GM12891 (cell line): Measurements from ENCODE around the gene PIGM.

Source experiments
- DNase-seq: peaks from one replicate; pipeline ENCODE4 v3.0.0; 2011; ENCODE audit warnings: low spot score; ENCODE audit not compliant: insufficient read length
- FAIRE-seq: peaks from 2 replicates; lab custom pipeline; 2011; peaks lifted over from hg19 to GRCh38; lab: Jason Lieb, UNC
- PAX5 ChIP-seq: IDR thresholded peaks from 2 replicates; pipeline ENCODE4 v1.6.1; 2011; ENCODE audit warnings: low read length, moderate library complexity, mild to moderate bottlenecking; ENCODE audit not compliant: insufficient read depth, severe bottlenecking
- POLR2A ChIP-seq: IDR thresholded peaks from 2 replicates; pipeline ENCODE4 v1.6.1; 2011; ENCODE audit warnings: low read depth, low read length, control low read depth
- POLR2AphosphoS5 ChIP-seq: IDR thresholded peaks from 2 replicates; pipeline ENCODE4 v1.6.1; 2011; ENCODE audit warnings: low read depth, low read length, control low read depth
- POU2F2 ChIP-seq: IDR thresholded peaks from 2 replicates; pipeline ENCODE4 v1.6.1; 2011; ENCODE audit warnings: low read depth, mild to moderate bottlenecking, control low read depth, low read length, moderate library complexity
- SPI1 ChIP-seq: IDR thresholded peaks from 2 replicates; pipeline ENCODE4 v1.6.1; 2011; ENCODE audit warnings: low read depth, low read length, control low read depth
- TAF1 ChIP-seq: IDR thresholded peaks from 2 replicates; pipeline ENCODE4 v1.6.1; 2011; ENCODE audit warnings: low read depth, low read length, control low read depth

PIGM gene

DNA sequence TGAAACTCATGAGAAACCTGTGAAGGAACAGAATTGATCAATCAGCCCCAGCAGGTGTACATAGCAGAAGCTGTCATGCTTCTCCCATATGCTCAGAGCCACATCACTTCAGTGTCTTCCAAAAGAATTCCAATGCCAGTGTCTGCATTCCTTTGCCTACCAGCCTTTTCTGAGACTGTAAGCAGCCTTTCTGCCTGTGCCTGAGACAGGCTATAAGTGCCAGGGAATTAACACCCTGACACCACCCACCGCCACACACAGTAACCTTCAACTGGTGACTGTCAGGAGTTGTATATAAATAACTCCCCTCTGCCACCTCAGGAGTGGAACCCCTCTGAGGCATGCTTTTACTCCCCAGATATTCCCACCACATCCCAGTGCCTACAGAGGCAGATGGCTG, 39.6 kb downstream of the PIGM start:
- DNase-seq = no peak
- TF ChIP-seq POLR2AphosphoS5 = no peak
- TF ChIP-seq POU2F2 = no peak
- TF ChIP-seq PAX5 = no peak
- no peak for TF ChIP-seq TAF1
- no peak for FAIRE-seq

DNA sequence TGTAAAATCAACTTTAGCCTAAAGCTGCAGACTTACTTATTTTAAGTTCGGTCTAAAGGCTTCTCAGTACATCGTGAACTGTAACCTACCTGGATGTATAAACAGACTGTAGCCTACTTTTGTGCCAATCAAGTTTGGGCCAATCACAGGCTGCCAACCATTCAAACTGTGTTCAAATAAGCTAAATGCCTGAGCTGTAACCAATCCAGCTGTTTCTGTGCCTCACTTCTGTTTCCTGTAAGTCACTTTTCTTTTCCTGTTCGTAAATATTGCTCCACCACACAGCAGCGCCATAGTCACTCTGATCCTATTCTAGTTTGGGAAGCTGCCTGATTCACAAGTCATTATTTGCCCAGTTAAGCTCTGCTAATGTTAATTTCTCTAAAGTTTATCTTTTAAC, 40.3 kb downstream of the PIGM start:
- DNase-seq (no peak), FAIRE-seq (no peak)

DNA sequence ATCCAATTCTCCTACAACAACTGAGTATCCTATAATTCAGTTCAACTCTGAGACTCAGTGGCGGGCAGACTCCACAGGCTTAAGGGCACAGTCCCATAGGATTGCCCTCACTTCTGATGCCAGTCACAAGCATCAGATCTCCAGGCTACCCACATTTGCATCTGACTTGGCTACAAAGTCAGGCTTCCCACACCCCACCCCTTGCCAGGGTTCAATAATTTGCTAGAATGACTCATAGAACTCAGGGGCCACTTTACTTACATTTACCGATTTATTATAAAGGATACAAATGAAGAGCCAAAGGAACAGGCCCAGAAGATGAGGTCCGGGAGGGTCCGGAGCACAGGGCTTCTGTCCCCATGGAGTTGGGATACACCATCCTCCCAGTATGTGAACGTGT, 41.8 kb downstream of the PIGM start:
- DNase-seq (no peak), FAIRE-seq (no peak)
- no peak for TF ChIP-seq POLR2AphosphoS5
- no peak for TF ChIP-seq SPI1
- no peak for TF ChIP-seq POLR2A
- TF ChIP-seq PAX5 = no peak

More for the DNA sequence above, 40.3 kb downstream of the PIGM start:
- TF ChIP-seq POLR2AphosphoS5 (no peak), PAX5 (no peak), TAF1 (no peak), POU2F2 (no peak), POLR2A (no peak), SPI1 (no peak)

DNA sequence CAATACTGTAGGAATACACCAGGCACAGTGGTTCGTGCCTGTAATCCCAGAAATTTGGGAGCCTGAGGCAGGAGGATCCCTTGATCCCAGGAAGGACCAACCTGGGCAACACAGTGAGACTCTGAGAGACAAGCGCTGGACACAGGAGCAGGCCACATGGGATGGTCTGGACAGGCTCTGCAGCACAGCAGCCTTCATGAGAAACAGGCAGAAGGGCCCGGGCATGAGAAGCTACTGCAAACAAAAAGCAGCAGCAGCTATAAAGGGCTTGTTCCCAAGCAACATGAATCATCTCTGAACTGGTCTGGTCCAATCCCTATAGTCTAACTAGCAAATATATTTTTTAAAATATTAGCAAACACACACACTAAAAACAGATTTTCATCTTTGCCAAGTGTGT, 42.2 kb downstream of the PIGM start:
- DNase-seq (no peak), FAIRE-seq (no peak)
- TF ChIP-seq POU2F2 (no peak), POLR2AphosphoS5 (no peak), TAF1 (no peak), PAX5 (no peak), SPI1 (no peak), POLR2A (no peak)

DNA sequence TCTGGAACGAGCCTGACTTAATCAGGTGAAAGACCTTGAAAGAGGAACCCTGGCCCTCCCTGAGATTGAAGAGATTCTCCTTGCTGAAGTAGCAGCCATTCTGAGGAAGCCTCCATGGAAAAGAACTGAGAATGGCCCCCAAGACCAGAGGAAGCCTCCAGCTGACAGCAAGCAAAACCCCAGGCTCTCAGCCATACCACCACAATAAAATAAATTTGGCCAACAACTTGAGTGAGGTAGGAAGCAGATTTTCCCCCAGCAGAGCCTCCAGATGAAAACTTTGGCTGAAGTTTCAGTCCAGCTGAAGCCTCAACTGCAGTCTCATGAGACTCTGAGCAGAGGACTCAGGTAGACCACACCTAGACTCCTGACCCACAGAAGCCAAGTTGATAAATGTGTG, 43.8 kb downstream of the PIGM start:
- no peak for FAIRE-seq
- TF ChIP-seq TAF1 = no peak
- no peak for TF ChIP-seq SPI1
- no peak for TF ChIP-seq POLR2AphosphoS5
- no peak for TF ChIP-seq POU2F2
- no peak for TF ChIP-seq PAX5
- TF ChIP-seq POLR2A = no peak
- no peak for DNase-seq

DNA sequence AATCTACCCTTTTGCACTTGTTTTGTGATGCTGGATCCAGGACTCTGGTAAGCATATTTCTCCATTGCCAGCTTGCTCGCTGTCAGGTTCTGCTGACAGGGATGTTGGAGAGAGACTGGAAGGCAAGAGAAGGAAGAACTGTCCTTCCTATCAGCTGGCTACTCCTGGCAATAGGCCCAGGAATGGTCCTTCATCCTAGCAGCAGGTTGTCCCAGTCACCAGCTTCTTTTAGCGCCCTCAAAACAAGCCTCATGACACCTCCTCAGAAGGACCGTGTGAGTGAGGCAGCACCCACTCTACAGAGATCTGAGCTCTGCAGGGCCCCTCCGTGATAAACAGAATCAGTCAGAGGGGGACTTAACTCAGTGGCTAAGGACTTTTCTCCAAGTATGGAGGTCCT, 44.6 kb downstream of the PIGM start:
- DNase-seq (no peak), FAIRE-seq (no peak)
- TF ChIP-seq POLR2AphosphoS5 = no peak
- no peak for TF ChIP-seq TAF1
- TF ChIP-seq POU2F2 = no peak
- no peak for TF ChIP-seq SPI1
- TF ChIP-seq POLR2A = no peak
- no peak for TF ChIP-seq PAX5

DNA sequence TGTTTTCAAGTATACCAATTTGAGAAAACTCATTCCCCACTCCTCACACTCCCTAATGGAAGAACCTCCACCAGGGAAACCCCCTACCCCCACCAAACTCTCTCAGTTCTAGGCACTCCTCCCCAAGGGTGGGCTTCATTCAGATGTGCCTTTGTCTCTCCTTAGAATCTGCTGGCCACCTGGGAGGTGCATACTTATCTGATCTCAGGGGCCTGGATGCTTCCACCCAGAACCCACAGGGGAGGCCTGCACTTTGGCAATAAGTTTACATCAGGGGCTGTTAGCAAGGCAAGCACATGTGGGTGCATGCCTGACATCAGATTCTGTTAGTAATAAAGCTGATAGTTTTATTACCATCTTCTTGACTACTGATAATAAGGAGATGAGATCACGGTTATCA, 45.3 kb downstream of the PIGM start:
- TF ChIP-seq SPI1 (no peak), POLR2AphosphoS5 (no peak), POU2F2 (no peak)
- FAIRE-seq (no peak), DNase-seq (no peak)

DNA sequence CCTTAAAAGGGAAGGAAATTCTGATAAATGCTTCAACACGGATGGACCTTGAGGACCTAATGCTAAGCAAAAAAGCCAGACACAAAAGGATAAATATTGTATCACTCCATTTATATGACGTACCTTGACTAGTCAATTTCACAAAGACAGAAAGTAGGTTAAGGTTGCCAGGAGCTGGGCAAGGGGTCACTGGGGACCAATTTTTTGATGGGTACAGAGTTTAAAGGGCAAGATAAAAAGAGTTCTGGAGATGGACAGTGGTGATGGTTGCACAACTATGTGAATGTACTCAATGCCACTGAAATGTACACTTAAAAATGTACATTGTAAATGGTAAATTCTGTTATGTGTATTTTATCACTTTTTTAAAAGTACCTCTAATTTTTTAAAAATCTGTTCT, 45.7 kb downstream of the PIGM start:
- DNase-seq (no peak), FAIRE-seq (no peak)
- TF ChIP-seq PAX5 (no peak), SPI1 (no peak), TAF1 (no peak), POLR2AphosphoS5 (no peak), POU2F2 (no peak)

DNA sequence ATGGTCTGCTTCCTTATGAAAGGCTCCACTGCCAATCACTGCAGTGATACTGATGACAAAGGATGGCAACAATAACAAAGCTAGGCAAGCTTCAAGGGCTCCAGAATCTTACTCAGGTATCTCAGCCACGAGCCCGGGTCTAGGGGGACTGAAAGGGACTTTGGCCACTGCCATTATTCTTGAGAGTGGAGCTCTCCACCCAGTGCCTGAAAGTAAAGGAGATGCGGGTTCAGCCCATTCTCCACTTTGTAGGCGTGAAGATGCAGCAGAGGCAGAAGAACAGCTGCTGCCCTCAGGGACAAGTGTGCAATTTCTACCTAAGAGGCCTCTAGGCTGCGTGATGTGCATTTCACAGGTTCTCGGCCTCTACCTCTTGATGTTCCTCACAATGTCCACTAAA, 46.3 kb downstream of the PIGM start:
- FAIRE-seq = no peak
- TF ChIP-seq PAX5 = no peak
- no peak for TF ChIP-seq POLR2AphosphoS5
- no peak for TF ChIP-seq POLR2A
- no peak for TF ChIP-seq POU2F2
- TF ChIP-seq TAF1 = no peak
- no peak for TF ChIP-seq SPI1
- DNase-seq = no peak

DNA sequence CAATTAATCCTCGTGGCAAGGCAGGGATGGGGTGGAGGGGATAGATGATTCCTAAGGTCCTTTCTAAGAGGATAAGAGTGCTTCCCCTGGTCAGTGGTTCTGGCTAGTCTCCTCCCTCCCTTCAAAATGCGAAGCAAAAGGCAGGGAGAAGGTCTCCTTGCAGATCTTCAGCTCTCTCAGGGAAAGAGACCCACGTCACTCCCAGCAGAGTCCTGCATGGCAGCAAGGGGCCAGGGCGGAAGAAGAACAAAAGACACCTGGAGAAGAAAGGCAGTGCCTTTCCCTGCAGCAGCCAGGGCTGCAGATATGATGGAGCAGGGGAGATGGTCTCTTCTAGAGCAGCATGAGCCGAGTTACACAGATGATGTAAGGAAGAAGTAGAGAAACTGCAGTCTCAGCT, 48.1 kb downstream of the PIGM start:
- no peak for DNase-seq
- no peak for FAIRE-seq
- TF ChIP-seq POLR2A (no peak), PAX5 (no peak), POU2F2 (no peak), TAF1 (no peak), POLR2AphosphoS5 (no peak), SPI1 (no peak)

DNA sequence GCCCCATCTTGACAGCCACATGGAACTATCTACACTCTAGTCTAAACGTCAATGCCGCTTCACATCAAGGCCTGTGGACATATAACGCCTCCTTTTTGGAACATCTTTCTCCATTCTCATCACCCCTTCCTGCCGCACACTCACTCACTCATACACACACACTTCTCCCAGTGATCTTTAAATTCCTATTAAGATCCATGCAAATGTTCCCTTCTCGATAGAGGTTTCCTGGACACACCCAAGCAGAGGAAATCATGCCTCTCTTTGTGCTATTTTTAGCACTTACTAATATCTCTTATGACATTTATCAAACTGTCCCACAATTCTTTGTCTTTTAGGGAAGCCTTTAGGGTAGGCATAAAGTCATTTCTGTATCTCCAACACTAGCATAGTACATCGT, 49.5 kb downstream of the PIGM start:
- TF ChIP-seq POLR2A = no peak
- no peak for TF ChIP-seq POU2F2
- no peak for TF ChIP-seq TAF1
- no peak for TF ChIP-seq SPI1
- TF ChIP-seq PAX5 = no peak
- no peak for TF ChIP-seq POLR2AphosphoS5
- DNase-seq (no peak), FAIRE-seq (no peak)
